OCI-LY7 (cell line): ENCODE measurements around the gene AKAP13.

Experiments used
- CTCF ChIP-seq: fragments of 200-600 bp; sonication (generic); conservative IDR thresholded peaks from 2 replicates; pipeline ENCODE4 v1.5.1; 2014; ENCODE audit warnings: mild to moderate bottlenecking, antibody characterized with exemption, low read length, moderate library complexity, mixed read lengths
- EZH2phosphoT487 ChIP-seq: fragments of 200-600 bp; sonication (generic); IDR thresholded peaks from 2 replicates; pipeline ENCODE4 v1.6.1; 2018; ENCODE audit warnings: low read depth, borderline replicate concordance, mild to moderate bottlenecking, mixed run types, antibody characterized with exemption, low read length, moderate library complexity, mixed read lengths

- no peak for TF ChIP-seq CTCF
- TF ChIP-seq EZH2phosphoT487, result no peak
These were observed 238.6 kb downstream of the AKAP13 start for GRCh38 chr15:85618956-85619491.
